NCI-H524 (cell line): ENCODE data around the gene DSCAM.
A peak's percentile ranks its signal among the peaks of the same experiment; 100 is the strongest.

ENCODE experiments used
- DNase-seq, 2 experiments: peaks; one replicate each; lab custom pipeline; 2025; lab: John Stamatoyannopoulos, UW

DSCAM gene

DNA sequence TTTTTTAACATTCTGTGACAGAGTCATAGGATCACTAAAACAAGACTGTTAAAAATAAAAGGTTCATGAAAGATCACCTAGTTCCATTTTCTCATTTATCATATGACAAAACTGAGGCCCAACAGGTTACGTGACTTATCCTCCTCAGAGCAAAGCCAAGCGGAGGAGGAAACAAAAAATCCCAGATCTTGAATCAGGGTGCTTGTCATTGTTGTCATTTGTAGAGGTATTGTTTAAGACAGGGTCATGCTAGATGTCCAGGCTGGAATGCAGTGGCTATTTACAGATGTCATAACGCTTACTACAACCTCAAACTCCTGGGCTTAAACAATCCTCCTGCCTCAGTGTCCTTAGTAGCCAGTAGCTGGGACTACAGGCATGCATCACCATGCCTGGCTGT lies 293.2 kb downstream of the DSCAM start:
- no peak for DNase-seq

DNA sequence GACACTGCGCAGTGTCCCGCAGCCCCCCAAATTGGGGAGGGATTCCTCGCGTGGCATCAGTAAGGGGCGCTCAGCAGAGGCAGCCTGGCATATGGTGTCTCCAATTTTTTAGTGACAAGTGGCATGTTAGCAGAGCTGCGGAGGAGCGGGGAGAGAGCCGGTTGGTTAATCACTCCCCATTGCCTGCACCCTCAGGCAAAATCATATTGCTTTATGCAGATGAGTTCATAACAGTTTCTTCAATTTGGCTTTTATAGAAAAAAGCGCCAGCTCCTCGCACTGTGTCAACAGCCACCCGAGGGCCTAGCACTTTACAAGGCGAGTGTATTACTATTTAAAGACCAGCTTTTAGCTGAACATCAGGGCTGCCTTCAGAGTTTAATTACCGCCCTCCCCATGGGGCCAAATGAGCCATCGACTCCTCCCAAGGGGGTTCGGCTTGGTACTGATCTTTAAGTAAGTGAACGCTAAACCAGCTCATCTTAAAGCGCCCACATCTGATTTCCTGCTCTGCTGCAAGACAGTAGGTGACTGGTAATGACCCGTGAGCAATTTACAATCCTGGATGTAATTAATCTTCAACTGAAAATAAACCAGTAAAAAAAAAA lies 298.9 kb downstream of the DSCAM start:
- peak; percentile 89 to 93 for DNase-seq

DNA sequence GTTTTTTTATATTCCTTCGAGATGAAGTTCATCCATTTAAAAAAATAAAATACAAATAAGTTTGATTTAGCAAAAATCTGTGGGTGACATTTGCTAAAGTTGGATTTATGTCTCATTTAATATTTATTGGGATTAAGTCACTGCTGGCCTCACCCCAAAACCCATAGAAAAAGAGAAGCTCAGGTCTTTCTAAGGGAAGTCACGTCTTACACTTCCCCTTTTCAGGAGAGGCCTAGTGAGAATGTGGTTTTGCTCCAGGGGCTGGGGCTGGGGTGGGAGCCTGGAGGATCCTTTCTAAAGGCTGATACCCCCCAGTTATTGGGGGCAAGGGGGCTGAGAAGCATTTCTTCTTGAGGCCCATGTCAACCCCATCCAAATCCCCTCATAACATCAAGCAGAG lies 300.3 kb downstream of the DSCAM start:
- no peak for DNase-seq

DNA sequence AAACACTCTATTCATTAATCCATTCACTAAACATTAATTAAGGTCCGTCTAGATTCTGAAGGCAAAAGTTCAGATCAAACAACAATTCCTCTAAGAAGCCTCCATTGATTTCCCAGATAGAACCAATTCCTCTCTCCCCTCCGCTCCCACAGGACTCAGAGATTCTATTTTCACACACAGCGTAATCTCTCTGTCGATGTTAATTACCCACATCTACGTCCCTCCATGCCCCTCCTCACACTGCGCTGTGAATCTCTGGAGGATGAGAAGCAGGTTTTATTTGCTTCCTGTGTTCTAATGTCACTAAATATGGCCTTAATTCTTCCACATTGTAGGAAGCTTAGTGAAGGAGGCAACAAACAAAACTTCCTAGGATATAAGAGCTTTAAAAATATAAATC lies 306.7 kb downstream of the DSCAM start:
- DNase-seq: no peak

GRCh38 chr21:40534886-40535285 lies 312.1 kb downstream of the DSCAM start:
- DNase-seq: no peak

GRCh38 chr21:40531431-40532110 lies 315.4 kb downstream of the DSCAM start:
- no peak for DNase-seq

DNA sequence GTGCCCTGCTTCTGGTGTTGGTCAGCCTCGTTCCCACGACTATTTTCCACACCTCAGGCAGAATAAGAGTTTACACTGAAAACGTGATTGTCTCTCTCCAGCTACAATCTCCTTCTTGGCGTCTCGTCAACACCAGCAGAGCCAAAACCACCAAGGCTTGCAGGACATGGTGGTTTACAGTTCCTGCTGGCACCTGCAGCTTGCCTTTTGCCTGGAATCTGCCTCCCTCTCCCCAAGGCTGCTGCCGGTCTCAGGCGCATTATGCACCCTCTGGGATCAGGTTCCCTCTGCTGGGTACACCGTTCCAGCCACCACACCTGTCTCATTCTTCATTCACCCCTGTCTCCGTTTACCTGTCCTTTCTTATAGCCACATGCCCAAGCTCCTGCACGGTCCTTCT lies 315.9 kb downstream of the DSCAM start:
- DNase-seq: no peak

DNA sequence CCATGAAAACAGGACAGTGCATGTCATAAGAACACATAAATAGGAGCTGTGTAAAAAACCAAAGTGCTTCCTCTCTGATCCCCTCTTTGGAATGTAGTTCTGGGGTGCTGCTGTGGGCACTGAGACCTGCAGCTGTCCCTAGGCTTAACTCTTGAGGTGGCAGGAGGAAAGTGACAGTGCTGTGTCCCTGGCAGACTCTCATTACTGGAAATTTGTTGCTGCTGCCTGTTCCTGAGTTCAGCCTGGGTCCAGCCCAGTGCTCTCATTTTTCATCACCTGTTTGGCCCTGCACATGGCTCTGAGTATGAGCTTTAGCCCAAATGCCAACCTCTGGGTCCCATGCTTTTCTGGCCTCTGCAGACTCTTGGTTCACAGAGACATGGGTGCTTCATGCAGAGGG lies 329.3 kb downstream of the DSCAM start:
- DNase-seq: no peak

DNA sequence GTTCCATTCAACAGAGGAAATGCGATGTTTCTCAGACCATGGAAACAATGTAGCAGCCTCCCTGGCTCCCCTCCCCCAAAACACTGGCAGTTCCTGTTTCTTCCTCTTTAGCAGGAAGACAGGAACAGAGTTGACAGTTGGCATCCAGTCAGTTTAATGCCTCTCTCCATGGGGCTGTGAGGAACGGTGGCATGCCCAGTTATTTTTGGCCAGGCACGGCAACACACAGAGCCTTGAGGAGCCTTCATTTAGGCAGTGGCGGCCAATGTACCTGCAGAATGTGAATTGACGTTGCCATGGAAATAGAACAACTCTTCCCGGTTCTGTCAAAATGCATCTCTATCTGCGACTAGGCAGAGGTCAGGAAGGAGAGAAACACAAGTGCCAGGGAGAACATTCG lies 330.6 kb downstream of the DSCAM start:
- no peak for DNase-seq

- no peak for DNase-seq
These were observed 334.4 kb downstream of the DSCAM start for GRCh38 chr21:40512590-40512989.

- no peak for DNase-seq
These were observed 339.0 kb downstream of the DSCAM start for GRCh38 chr21:40507978-40508377.

DNA sequence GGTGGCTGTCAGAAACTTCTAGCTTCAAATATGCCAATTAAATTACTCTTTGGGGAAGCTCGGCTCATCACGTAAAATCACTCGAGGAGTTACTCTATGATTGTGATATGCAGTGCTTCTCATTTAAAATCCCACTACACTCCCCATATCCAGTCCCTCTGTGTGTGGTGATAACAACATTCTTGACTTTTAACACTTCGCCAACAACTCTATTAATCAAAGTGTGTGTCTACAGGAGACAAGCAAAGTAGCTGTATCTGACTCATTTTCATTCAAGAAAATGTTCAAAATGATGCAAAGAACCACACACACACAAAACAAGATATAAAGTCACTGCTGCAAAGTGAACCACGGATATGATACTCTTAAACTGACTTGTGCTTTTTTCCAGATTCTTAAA lies 341.3 kb downstream of the DSCAM start:
- DNase-seq: no peak

- DNase-seq: no peak
These were observed 341.7 kb downstream of the DSCAM start for GRCh38 chr21:40505244-40505643.

DNA sequence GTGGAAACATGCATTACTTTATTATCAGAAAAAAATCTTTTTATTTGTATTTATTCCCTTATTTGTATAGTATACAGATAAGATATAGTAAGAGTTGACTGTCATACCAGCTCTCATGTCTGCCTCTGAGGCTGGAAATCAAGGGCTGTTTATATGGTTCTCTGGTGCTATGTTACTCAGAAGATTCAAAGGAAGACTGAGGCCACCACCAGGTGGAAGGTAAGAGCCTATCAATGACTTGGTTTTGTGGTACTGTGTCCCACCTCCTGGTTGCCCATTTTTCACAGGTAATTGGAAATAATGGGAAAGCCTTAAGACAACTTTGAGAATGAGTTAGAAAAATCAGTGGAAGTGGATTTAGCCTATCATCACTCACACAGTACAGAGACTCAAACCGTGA lies 342.1 kb downstream of the DSCAM start:
- no peak for DNase-seq

GRCh38 chr21:40496116-40496515 lies 350.8 kb downstream of the DSCAM start:
- DNase-seq: no peak

DNA sequence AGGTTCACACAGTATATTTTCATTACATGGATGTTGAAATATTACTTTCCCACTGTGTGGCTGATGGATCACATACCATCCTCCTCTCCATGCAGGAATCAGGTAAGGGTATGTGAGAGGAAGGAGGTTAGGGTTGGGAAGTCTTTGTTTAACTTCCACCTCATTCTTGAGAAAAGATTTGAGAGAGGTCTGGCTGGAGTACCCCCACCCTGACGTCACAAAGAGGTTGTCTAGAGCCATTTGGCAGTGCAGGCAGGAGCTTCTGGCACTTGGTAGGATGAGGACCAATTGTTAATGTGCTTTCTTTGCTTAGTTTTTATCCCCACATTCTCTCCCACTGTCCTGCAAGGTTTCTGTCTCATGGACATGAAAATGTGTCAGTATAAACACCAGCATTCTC lies 356.6 kb downstream of the DSCAM start:
- DNase-seq: no peak

- DNase-seq: no peak
These were observed 358.0 kb downstream of the DSCAM start for GRCh38 chr21:40489001-40489400.

GRCh38 chr21:40481764-40482163 lies 365.2 kb downstream of the DSCAM start:
- no peak for DNase-seq

DNA sequence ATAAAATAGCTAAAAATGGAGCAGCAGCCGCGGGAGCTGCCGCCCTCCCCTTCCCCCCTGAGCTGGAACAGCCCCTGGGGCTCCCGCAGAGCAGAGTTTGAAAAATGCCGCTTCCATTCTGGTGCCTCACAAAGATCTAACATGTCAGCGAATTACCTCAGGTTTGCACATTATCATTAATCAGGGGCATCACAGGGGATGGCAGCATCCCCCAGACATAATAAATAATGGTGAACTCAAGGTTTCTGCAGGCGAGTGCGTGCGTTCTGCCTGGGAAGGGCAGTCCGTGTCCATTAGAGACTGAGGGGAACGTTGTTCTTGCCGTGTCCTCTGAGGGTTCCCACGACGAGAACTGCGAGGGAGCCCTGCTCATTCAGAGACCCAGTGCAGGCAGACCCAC lies 372.4 kb downstream of the DSCAM start:
- no peak for DNase-seq

DNA sequence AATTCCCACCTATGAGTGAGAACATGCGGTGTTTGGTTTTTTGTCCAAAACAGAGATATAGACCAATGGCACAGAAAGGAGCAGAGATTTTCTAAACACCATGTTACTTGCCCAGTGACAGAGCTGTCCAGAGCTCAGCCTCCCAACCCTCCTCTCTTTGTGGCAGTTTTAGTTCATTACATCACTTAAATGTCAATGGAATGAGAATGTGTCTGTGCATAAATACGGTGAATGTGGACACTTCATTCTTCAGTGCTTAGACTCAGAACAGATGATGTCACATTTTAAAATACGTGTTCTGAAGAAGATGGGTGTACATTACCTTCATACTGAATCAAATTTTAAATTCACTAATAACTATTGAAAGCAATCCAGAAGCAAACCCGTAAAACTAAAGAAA lies 374.9 kb downstream of the DSCAM start:
- no peak for DNase-seq

- no peak for DNase-seq
These were observed 375.9 kb downstream of the DSCAM start for GRCh38 chr21:40471103-40471502.

GRCh38 chr21:40466893-40467483 lies 380.0 kb downstream of the DSCAM start:
- DNase-seq: peak; percentile 8 to 59

DNA sequence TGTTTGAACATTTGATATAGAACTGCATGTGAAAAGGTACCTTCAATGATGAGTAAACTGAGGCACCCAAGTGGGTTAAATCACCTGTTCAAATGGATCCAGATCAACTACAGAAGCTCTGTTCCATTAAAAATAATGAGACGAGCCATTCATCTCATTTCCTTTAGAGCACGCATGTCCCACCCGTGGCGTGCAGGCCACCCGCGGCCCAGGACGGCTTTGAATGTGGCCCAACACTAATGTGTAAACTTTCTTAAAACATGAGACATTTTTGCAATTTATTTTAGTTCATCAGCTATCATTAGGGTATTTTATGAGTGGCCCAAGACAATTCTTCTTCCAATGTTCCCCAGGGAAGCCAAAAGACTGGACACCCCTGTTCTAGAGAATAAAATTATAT lies 381.6 kb downstream of the DSCAM start:
- DNase-seq: no peak

DNA sequence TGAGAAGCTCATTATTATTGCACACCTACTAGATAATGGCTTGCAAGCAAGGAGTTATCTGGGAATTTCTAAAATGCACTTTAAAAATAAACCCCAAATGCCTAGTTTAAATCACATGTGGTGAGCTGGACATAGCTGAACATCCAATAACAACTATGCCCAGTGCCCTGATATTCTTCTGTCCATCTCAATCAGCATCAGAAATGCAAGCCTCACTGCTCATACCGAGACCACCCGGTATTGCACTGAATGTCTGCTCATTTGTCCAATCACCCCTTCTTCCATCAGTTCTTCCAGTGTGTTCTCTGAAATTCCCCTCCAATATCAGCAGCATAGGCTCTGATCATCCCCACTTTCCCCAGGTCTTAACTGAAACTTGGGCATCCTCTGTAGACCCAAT lies 383.8 kb downstream of the DSCAM start:
- no peak for DNase-seq
